ENCODE data around the gene CDCP2. TPM values are rescaled to one million over a fixed set of nuclear protein-coding genes. Genes with fewer than 3 reads are reported as not detected.
"Not testable (repeated sequence)": the region's sequence is repeated elsewhere in the genome, so short reads cannot be mapped to it uniquely, and the experiment has no call there.

The CDCP2 gene
- polyA plus RNA-seq, 12 donors = 0.07 to 0.11 TPM; not detected in 10

- DNase-seq = no peak
Observed at GRCh38 chr1:54117815-54118563, 34.8 kb downstream of the CDCP2 start.

GRCh38 chr1:54115520-54115919 is 37.3 kb downstream of the CDCP2 start:
- DNase-seq = no peak

DNA sequence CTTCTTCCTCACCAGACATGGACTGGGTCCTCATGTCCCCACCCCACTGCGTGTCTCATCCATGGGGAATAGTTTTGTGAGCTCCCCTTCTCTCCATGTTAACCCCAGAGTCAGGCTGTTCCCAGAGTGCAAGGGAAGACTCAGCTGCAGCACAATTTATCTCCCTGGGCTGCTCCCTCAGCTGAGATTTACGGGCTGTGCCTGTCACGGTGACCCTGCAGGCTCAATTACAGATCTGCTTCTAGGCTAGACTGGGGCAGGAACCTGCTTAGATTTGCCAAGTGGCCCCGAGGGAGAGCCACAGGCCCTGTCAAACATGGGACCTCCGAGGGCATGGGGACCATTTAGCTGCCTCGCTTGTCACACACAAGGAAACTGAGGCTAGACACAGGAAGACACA is 37.8 kb downstream of the CDCP2 start:
- DNase-seq = no peak

GRCh38 chr1:54114001-54114400 is 38.8 kb downstream of the CDCP2 start:
- no peak for DNase-seq

DNA sequence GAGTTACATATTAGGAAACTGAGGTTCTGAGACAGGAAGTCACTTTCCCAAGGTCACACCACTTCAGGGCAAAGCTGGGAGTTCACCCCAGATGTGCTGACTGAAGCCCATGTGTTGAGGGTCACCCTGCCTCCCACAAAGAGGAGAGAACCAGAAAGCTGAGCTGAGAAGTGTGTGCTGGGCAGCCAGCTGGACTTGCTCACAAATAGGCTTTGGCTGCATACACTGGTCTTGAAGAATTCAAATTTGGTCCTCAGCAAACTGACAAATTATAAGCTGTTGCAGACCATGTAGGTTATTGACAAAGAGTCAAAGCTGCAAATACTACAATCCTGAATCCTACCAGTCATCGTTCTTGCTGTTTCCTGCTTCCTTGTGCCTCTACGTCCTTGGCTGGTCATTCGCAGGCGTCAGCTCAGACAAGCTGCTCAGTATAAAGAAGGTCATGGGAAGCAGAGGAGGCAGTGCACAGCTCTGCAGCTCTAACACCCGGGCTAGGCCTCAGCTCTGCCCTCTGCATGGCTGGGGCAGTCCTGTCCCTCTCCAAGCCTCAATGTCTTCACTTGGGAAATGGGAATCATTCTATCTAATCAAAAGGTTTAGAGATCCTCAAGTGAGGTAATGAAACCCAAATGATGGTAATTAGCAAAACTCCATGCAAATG is 40.0 kb downstream of the CDCP2 start:
- no peak for DNase-seq

DNA sequence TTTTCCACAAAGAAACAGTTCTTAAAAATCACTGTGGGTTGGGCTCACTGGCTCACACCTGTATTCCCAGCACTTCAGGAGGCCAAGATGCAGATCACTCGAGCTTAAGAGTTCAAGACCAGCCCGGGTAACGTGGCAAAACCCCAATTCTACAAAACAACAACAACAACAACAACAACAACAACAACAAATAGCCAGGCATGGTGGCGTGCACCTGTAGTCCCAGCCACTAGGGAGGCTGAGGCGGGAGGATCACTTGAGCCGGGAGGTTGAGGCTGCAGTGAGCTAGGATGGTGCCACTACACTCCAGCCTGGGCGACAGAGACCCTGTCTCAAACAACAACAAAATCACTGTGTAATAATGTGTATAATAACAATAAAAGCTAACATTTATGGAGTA is 40.8 kb downstream of the CDCP2 start:
- no peak for DNase-seq

DNA sequence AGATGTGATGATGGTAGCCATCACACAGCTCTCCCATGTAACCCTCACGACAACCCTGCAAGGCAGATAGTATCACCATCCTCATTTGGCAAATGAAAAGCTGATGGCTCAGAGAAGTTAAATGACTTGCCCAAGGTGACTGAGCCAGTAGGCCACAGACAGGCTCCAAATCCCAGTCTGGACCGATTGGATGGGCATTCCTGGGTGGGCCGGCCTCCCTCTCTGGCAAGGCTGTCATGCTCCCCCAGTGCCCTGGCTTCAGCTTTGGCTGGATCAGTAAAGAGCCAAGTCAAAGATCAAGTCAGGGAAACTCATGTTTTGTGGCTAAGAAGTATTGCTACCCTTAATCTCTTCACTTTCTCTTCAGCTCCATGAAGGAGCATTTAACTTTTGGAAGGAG is 41.2 kb downstream of the CDCP2 start:
- DNase-seq = no peak

DNA sequence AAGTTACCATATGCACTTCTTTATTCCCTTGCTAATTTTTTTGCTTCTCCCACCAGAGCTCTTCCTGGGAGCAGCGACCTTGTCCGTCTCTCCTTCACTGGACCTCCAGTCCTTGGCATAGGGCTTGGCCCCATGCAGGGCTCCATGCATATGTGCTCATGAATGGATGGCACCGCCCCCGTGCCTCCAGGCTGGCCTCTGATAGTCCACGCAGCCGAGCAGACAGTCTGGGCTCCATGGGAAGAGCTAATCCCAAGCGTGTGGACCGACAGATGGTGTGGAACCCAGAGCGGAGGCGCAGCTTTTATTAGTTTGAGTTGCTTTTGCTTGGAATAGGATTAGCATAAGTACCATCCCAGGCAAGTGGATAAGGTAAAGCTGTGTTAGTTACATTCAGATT is 41.8 kb downstream of the CDCP2 start:
- DNase-seq = no peak

DNA sequence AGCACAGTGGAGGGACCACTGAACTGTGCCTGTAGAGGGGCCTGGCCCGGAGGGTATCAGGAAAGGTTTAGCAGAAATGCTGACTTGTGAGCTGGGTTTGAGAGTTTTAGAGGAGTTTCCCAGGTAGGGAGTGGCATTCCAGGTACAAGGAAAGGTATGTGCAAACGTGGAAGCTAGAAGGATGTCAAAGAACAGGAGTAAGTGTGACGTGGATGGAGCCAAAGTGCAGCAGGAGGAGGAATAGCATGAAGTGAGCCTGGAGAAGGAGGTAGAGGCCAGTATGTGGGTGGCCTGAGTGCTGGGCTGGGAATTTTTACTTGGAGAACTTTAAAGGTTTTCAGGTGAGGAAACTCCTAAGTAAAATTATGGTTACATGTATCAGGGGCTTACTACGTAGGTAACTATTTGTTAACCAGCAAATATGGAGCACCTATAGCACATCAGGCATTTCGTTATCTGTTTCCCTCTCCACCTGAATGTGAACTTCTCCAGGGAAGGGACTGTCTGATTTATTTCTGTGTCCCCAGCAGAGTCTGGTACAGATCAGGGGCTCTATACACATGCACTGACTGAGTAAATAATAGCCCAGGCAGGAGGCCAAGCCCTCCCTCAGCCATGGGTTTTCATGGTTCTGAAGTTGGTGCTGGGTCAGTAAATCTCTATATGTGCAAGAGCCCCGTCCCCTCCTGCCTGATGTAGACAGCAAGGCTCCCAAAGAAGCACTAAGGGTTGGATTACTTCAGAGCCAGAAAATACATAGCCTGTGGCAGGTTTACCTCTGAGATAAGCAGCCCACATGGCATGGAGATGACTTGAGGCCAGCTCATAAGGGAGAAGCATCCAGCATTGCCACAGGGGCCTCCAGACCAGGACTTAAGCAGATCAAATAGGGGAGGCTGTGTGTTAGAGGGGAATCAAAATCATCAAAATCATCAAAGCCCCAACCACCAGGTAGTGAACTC is 43.4 kb downstream of the CDCP2 start:
- no peak for DNase-seq

- no peak for DNase-seq
Observed at GRCh38 chr1:54108156-54108555, 44.6 kb downstream of the CDCP2 start.

- DNase-seq = no peak
Observed at GRCh38 chr1:54107131-54107530, 45.7 kb downstream of the CDCP2 start.

GRCh38 chr1:54105736-54106269 is 47.0 kb downstream of the CDCP2 start:
- DNase-seq = no peak

- no peak for DNase-seq
Observed at GRCh38 chr1:54105080-54105479, 47.7 kb downstream of the CDCP2 start.

DNA sequence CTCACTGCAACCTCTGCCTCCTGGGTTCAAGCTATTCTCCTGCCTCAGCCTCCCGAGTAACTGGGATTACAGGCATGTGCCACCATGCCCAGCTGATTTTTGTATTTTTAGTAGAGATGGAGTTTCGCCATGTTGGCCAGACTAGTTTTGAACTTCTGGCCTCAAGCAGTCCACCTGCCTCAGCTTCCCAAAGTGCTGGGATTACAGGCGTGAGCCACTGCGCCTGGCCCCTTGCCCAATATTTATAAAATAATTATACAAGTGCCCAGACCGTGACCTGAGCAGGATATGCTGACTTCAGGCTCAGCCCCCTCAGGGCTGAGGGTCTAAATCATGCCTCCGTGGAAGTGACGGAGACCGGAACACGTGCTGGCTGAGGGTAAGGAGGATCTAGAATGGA is 48.2 kb downstream of the CDCP2 start:
- DNase-seq = not testable (repeated sequence)

DNA sequence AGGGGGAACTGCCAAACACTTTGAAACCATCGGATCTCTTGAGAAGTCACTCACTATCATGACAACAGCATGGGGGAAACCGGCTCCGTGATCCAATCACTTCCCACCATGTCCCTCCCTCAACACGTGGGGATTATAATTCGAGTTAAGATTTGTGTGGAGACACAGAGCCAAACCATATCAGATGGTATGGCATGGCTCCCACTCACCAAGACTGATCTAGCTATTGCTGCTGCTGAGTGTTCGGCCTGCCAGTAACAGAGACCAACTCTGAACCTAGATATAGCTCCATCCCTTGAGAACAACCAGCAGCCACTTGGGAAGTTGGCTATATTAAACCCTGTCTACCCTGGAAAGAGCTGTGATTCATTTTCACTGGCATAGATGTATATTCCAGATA is 49.4 kb downstream of the CDCP2 start:
- no peak for DNase-seq

DNA sequence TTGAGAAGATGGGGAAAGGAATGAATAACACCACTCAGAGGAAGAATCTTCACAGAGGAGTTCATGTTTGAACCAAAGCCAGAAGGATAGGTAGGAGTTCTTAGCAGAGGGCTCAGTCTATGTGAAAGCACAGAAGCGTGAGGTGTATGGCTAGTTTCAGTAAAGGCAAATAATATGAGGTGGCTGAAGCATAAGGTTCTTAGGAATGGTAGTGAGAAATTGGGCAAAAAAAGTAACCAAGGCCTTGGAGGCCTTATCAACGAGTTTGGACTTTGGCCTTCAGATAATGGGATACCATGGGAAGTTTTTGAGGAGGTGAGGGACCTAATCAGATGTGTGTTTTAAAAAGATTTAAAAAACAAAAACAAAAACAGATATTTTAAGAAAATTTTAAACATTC is 52.3 kb downstream of the CDCP2 start:
- DNase-seq = no peak

DNA sequence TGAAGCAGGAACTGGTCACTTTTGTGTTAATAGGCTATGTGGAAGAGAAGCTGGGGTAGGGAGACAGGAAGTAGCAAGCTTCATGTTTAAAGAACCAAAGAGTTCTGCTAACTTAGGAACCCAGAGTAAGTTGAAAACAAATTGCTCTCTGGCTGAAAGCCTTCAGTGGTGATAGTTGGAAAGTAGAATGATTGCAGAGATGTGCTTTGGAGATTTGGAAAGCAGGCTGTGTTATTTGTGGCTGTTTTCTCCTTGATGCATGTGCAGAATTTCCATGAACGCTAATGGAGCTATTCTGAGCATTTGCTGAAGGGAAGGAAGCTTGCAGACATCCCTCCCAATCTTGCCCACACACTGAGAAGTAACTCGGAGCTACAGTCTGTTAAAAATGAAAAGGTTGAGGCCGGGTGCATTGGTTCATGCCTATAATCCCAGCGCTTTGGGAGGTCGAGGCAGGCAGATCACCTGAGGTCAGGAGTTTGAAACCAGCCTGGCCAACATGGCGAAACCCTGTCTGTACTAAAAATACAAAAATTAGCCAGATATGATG is 53.7 kb downstream of the CDCP2 start:
- DNase-seq = peak; percentile 20

DNA sequence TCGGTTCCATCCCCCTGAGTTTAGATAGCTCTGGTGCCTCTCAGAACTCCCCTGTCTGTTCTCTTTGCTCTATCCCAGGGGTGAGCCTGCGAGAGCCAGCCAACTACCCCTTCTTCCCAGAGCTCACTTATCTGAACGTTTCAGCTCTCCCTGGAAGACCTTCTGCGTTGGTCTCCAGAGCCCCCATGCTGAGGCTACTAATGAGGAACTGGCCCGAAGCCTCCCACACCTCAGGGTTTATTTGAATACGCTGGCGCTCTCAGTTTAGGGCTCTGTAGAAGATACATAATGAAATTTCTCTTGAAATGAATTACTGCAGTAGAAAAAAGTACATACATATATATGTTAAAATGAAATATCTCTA is 55.9 kb downstream of the CDCP2 start:
- DNase-seq = no peak

- DNase-seq = no peak
Observed at GRCh38 chr1:54096227-54096876, 56.4 kb downstream of the CDCP2 start.

DNA sequence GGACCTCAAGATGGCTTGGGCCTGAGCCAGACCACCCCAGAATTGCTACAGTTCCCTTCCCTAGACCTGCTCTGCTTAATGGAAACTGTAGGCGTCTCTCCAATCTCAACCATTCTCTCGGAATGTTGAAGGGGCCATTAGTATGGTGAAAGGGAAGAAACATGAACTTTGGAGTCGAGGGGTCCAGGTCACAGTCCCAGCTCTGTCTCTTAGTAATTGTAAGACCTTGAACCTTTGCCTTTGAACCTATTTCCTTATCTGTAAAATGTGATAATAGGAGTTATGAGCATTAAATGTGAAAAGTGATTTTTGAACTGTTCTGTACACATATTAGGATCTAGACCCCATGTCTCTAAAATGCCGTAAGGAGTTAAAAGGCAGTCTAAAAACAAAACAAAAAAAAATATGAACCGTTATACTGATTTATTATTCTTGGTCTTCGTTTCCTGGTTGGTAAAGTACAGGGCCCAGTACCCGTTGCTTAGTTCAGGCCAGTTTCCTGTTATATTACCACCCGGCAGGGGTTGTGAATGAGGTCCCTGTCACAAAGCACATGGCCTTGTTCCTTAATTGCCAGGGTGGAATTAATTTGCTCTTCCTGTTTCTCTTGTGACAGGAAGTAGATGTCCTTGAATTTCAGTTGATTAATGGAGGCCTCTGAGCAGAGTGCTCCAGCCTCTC is 57.1 kb downstream of the CDCP2 start:
- no peak for DNase-seq

DNA sequence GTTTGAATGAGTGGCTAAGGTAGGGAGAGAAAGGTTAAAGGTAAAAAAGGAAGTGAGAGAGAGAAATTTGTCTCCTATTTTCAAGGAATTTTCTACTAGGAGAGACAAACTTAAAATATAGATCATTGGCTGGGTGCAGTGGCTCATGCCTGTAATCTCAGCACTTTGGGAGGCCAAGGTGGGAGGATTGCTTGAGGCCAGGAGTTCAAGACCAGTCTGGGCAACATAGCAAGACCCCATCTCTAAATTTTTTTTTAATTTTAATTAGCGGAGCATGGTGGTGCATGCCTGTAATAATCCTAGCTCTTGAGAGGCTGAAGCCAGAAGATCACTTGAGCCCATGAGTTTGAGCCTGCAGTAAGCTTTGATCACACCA is 58.1 kb downstream of the CDCP2 start:
- DNase-seq = not testable (repeated sequence)
